Measurements from ENCODE around the gene RALB. TPM values are rescaled to one million over a fixed set of nuclear protein-coding genes. Genes with fewer than 3 reads are reported as not detected.

The RALB gene
- total RNA-seq, 1 experiment from 2014 or later = 24.6 TPM

- no peak overlapping the region for H4K5ac ChIP-seq (ENCODE audit: insufficient read length, low read depth, low read length)
- no peak overlapping the region for H2AK5ac ChIP-seq (ENCODE audit: insufficient read length, low read length)
- H3K4me1 ChIP-seq (ENCODE audit: insufficient read depth, low read length) = no peaks in the 10 kb centered on the region
- no peak overlapping the region for H3K27ac ChIP-seq (ENCODE audit: insufficient read length, low read depth, low read length)
- H2BK15ac ChIP-seq (ENCODE audit: low read depth, low read length) = no peak overlapping the region
- no peaks in the 10 kb centered on the region for H3K27me3 Mint-ChIP-seq (ENCODE audit: low read depth)
- H3K27me3 ChIP-seq (ENCODE audit: insufficient read depth, low read length) = no peaks in the 10 kb centered on the region
- no peak overlapping the region for H3K56ac ChIP-seq (ENCODE audit: insufficient read length, low read depth, low read length)
- no peaks in the 10 kb centered on the region for H3K9me3 ChIP-seq (ENCODE audit: control insufficient read depth, low read depth, low read length)
- peaks cover 2 to 3% of the 10 kb centered on the region in 2 experiments; a peak in 3 of 5 replicates for H3K9me3 Mint-ChIP-seq
- no peaks in the 10 kb centered on the region for H3K79me1 ChIP-seq (ENCODE audit: insufficient read depth, low read depth, low read length, poor library complexity, severe bottlenecking)
- H2AFZ ChIP-seq (ENCODE audit: low read length) = no peak overlapping the region
- TF ChIP-seq, protein P1, sequence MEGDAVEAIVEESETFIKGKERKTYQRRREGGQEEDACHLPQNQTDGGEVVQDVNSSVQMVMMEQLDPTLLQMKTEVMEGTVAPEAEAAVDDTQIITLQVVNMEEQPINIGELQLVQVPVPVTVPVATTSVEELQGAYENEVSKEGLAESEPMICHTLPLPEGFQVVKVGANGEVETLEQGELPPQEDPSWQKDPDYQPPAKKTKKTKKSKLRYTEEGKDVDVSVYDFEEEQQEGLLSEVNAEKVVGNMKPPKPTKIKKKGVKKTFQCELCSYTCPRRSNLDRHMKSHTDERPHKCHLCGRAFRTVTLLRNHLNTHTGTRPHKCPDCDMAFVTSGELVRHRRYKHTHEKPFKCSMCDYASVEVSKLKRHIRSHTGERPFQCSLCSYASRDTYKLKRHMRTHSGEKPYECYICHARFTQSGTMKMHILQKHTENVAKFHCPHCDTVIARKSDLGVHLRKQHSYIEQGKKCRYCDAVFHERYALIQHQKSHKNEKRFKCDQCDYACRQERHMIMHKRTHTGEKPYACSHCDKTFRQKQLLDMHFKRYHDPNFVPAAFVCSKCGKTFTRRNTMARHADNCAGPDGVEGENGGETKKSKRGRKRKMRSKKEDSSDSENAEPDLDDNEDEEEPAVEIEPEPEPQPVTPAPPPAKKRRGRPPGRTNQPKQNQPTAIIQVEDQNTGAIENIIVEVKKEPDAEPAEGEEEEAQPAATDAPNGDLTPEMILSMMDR (conservative IDR thresholded peaks at IDR 0.05) = no peak
- no peak overlapping the region for H3K18ac ChIP-seq (ENCODE audit: insufficient read length, low read depth, low read length)
- peaks cover 5 to 14% of the 10 kb centered on the region in 2 experiments for H3K4me1 Mint-ChIP-seq
- H3K23me2 ChIP-seq (ENCODE audit: insufficient read length, low read depth, low read length, poor library complexity, severe bottlenecking) = no peaks in the 10 kb centered on the region
- no CpG with 5 or more reads among the region's 8 CpGs for WGBS (ENCODE audit: extremely low coverage, insufficient read length, low lambda C conversion rate)
- no peak overlapping the region for H3K23ac ChIP-seq (ENCODE audit: insufficient read length, low read depth, low read length)
- H2BK20ac ChIP-seq (ENCODE audit: low read depth, low read length, poor library complexity, severe bottlenecking) = no peak overlapping the region
- H2BK5ac ChIP-seq (ENCODE audit: insufficient read length, low read length) = no peak overlapping the region
- no peak overlapping the region for H3K4me2 ChIP-seq (ENCODE audit: insufficient read depth, insufficient read length, low read length)
- H3K9ac ChIP-seq (ENCODE audit: extremely low read depth, insufficient read length, low read length) = no peak overlapping the region
- H3K27ac Mint-ChIP-seq = no peak overlapping the region
- no peak overlapping the region for H3K14ac ChIP-seq (ENCODE audit: insufficient read depth, low read length)
- no peak overlapping the region for H2BK120ac ChIP-seq (ENCODE audit: low read depth, low read length, poor library complexity, severe bottlenecking)
- DNase-seq = no peak
- H4K20me1 ChIP-seq (ENCODE audit: control insufficient read depth, insufficient read depth, insufficient read length) = no peaks in the 10 kb centered on the region
- H2BK12ac ChIP-seq (ENCODE audit: insufficient read length, low read depth, low read length) = no peak overlapping the region
- H3T11ph ChIP-seq (ENCODE audit: low read length) = no peak overlapping the region
- peaks cover 3 to 12% (median 3%) of the 10 kb centered on the region in 3 experiments; a peak in 6 of 7 replicates for H3K36me3 Mint-ChIP-seq (ENCODE audit: insufficient read depth in 1 of 3, low read depth in 3 of 3)
- H3K4ac ChIP-seq (ENCODE audit: low read depth, low read length) = no peak overlapping the region
- H3K79me2 ChIP-seq (ENCODE audit: insufficient read depth, low read length) = no peaks in the 10 kb centered on the region
- no peak overlapping the region for H3K4me3 Mint-ChIP-seq
- H4K91ac ChIP-seq (ENCODE audit: insufficient read length, low read depth, low read length) = no peak overlapping the region
- no peak overlapping the region for H4K8ac ChIP-seq (replicated peaks; ENCODE audit: insufficient read length, low read depth, low read length)
These were observed 14.7 kb downstream of the RALB start for GRCh38 chr2:120267348-120267747.

All from H9 (cell line).